Measurements from ENCODE around the gene SLC23A3.
"Not testable (repeated sequence)": the region's sequence is repeated elsewhere in the genome, so short reads cannot be mapped to it uniquely, and the experiment has no call there.

The SLC23A3 gene

DNA sequence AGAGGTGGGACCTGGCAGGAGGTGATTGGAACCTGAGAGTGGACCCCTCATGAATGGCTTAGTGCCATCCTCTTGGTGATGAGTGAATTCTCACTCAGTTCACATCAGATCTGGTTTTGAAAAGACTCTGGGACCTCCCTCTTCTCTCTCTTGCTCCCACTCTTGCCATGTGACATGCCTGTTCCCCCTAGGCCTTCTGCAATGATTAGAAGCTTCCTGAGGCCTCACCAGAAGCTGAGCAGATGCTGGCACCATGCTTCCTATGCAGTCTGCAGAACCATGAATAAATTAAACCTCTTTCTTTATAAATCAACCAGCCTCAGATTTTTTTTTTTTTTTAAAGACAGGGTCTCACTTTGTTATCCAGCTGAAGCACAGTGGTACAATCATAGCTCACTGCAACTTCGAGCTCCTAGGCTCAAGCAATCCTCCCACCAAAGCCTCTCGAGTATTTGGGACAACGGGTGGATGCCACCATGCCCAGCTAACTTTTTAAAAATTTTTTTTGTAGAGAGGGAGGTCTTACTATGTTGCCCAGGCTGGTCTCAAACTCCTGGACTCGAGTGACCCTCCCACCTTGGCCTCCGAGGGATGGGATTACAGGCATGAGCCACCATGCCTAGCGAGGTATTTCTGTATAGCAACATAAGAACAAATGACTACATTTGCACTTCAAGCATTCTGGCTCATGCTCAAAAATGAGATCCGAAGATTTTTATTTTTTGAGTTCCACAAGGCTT is 34.8 kb upstream of the SLC23A3 start:
- DNase-seq, result no peak

GRCh38 chr2:219201331-219201730 is 31.5 kb upstream of the SLC23A3 start:
- not testable (repeated sequence) for DNase-seq

GRCh38 chr2:219200502-219201326 is 30.9 kb upstream of the SLC23A3 start:
- not testable (repeated sequence) for DNase-seq

- DNase-seq, result no peak
Measured at GRCh38 chr2:219199470-219200211, 29.8 kb upstream of the SLC23A3 start.

DNA sequence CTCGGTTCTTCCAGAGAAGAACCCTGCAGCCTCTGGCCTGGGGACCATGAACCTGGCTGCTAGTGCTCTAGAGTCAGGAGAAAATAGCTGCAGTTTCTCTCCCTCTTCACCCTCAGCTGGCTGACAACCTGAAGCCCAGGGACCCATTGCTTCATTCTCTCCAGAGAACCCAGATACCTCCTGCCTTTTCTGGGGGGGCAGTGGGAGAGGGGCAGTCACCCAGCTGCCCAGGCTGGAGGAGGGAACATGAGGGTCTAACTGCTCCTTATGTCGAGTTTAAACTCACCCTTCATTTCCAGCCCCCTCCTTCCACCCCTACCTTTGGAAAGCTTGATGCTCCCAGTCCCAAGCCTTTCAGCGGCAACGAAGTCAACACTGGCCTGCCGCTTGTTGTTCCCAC is 29.1 kb upstream of the SLC23A3 start:
- DNase-seq, result no peak

GRCh38 chr2:219197388-219197787 is 27.6 kb upstream of the SLC23A3 start:
- DNase-seq, result no peak

- DNase-seq, result no peak
Measured at GRCh38 chr2:219186754-219187456, 17.1 kb upstream of the SLC23A3 start.

GRCh38 chr2:219184121-219184520 is 14.3 kb upstream of the SLC23A3 start:
- DNase-seq, result no peak

DNA sequence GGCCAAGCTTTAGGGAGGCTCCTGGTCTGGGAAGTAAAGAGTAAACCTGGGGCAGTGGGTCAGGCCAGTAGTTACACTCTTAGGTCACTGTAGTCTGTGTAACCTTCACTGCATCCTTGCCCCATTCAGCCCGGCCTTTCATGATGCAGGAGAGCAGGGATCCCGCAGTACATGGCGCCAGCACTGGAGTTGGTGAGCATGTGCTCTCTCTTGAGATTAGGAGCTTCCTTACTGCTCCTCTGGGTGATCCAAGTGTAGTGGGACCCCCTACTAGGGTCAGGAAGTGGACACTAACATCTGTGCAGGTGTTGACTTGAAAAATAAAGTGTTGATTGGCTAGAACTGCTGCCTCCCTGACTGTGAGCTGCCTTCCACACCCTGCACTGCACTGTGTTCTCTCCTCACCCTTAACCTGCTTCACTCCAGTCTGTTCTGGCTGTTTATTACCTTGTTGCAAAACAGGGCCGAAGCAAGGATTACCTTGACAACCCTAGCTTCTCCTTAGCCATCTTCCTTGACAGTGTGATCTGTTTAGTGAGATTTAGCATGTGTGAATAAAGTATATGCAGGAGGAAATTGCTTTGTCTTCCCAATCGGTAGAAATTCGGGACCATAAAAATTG is 13.4 kb upstream of the SLC23A3 start:
- no peak for DNase-seq

GRCh38 chr2:219182331-219183150 is 12.7 kb upstream of the SLC23A3 start:
- DNase-seq, result no peak

DNA sequence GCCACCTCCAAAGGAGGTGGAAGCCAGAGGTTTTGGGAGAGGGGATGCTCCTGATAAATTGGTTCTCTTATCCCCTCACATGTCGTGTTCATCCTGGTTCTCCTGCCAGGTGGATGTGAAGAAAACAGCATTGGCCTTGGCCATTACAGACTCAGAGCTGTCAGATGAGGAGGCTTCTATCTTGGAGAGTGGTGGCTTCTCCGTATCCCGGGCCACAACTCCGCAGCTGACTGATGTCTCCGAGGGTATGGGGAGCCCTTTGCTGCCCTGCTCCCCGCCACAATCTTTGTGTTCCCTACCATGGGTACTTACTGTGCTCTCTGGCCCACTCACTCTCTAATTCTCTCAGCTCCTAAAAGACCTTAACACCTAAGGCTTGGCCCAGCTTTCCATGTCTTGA is 11.7 kb upstream of the SLC23A3 start:
- no peak for DNase-seq

GRCh38 chr2:219180961-219181360 is 11.1 kb upstream of the SLC23A3 start:
- DNase-seq, result no peak

DNA sequence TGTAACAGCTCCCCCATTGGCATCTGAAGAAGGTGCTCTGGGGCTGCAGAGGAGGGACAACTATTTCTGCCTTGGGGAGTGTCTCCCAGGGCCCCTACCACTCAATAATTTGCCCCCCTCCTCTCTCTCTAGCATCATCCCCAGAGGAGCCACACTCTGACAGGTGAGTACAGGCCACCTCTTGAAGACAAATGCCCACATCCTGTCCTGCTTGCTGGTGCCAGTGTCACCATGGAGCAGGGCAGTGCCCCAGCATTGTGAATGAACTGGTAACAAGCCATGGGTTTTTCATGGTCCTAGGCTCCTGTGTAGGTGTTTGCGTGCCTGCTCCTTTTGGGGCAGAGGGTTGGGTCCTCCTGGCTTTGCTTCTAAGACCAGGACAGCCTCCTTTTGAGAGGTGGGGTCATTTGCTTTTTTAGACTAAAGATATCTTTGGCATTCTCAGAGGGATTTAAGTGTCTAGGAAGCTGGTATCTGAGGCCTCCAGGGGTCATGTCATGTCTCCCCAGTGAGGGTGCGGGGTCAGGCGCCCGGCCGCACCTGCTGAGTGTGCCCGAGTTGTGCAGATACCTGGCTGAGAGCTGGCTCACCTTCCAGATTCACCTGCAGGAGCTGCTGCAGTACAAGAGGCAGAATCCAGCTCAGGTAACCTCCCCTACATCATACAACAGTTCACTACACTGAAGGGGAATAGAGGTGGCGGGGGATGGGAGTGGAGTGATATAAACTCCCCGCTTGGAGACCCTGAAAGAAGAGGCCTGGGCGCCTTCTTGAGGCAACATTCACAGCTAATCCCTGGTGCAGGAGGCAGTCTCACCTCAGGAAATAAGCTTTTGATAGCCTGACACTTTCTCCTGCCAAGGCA is 10.0 kb upstream of the SLC23A3 start:
- DNase-seq, result no peak

- DNase-seq, result no peak
Measured at GRCh38 chr2:219178377-219179175, 8.7 kb upstream of the SLC23A3 start.

DNA sequence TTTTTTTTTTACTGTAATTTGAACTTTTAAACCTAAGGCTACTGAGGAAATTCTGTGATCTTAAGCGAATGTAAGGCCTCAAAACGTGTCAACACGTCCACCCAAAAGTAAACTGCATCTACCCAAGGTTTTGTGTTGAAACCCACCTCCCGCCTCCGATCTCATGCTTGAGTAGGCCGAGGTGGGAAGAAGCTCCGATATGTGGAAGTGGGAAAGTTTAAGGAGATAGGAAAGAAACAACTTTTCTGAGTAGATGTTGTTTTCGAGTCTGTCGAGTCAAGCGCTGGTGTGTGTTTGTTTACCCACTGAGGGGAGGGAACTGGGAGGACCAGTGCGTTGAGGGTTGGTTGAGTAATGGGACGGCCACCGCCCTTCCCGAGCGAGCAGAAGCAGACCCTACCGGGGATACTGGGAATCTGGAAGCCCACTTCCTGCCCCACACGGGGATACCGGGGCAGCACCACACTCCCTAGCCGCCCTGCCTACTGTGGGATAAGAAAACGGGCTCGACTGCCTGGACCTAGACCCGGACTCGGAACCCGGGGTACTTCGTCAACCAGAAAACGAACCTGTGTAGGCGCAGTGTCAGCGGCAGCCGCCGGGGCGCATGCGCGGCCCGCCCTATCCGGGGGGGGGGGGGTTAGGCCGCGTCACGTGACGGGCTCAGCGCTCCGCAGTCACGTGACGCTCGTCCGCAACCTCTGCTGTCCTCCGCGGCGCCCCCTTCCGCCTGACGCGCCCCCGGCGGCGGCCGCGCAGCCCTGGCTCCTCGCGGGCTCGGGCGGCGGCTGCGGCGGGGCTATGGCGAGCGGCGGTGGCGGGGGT is 7.9 kb upstream of the SLC23A3 start, which contains the start of gene RETREG2:
RETREG2 (plus strand) TSS at position 724 of the 825 bp plus-strand sequence; CDS start at position 802, 78 bp downstream.
- peak; percentile 72 for DNase-seq

DNA sequence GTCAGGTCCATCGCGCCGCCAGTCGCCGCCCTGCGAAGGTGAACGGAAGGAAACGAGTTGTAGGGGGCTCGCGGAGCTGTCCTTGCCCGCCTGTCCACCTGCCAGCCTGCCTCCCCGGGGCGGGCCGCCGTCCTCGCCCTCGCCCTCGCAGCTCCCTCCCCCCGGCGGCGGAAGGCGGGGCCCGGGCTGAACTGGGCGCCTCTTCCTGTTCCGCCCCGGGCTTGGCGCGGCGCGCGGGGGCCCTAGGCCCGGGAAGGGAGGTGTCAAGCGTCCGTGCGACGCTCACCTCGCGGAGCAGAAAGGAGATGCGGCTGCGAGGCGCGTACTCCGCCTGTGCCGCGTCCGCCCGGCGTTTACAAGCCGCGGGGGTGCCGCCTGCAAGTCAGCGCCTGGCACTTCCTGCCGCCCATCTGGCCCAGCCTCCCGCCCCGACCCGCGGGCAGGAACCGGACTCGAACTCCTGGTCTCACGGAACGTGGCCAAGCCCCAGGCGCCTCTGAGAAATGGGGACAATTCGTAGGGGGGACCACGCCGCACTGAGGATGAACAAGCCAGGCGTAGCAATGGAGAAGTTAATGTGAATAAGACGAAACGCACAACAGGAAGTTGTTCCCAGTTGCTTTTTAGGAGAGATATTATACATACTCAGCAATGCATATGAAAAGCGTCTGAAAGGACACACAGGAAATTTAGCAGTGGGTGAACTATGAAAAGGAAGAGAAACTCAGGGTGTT is 7.2 kb upstream of the SLC23A3 start, which contains the start of gene CNPPD1:
CNPPD1 (minus strand) TSS at position 108 of the 734 bp plus-strand sequence; CDS start at position 11, 97 bp downstream.
- DNase-seq, result peak; percentile 76

Measured in activated CD4-positive, alpha-beta T cell treated with anti-CD3 and anti-CD28 coated beads for 1 hour (primary cell).